Bronchial epithelial cell (primary cell): ENCODE results near the gene DMD. TPM values are rescaled to one million over a fixed set of nuclear protein-coding genes. Genes with fewer than 3 reads are reported as not detected.

Source experiments
- DNase-seq: peaks from one replicate; pipeline ENCODE4 v3.0.0-alpha.2; 2010; ENCODE audit warnings: low read depth
- FAIRE-seq: peaks from 2 replicates; lab custom pipeline; 2011; peaks lifted over from hg19 to GRCh38; lab: Jason Lieb, UNC
- H3K27me3 ChIP-seq: 2 replicates; pipeline ENCODE4 v1.5.1; 2011; ENCODE audit warnings: low read length; ENCODE audit not compliant: control insufficient read depth, insufficient read depth
- H3K36me3 ChIP-seq: 2 replicates; pipeline ENCODE4 v1.5.1; 2011; ENCODE audit warnings: low read length; ENCODE audit not compliant: control insufficient read depth, insufficient read depth
- H3K4me3 ChIP-seq: 2 replicates; pipeline ENCODE4 v1.5.1; 2011; ENCODE audit warnings: mild to moderate bottlenecking, low read depth, low read length, control low read depth
- total RNA-seq: library from RNA; depleted of rRNA; stranded (reverse); fragments of >200 nt; gene quantifications from 2 replicates; pipeline ENCODE4 v1.2.1, GENCODE V29; 2014
- TF ChIP-seq, protein P1 (sequence below): IDR thresholded peaks from 2 replicates; pipeline ENCODE4 v1.5.1; 2011; ENCODE audit warnings: mild to moderate bottlenecking, moderate library complexity, low read length, control low read depth, inconsistent platforms; ENCODE audit not compliant: insufficient read depth, severe bottlenecking

The DMD gene
- total RNA-seq, 1 donor from 2014 or later, result 4.5 TPM

DNA sequence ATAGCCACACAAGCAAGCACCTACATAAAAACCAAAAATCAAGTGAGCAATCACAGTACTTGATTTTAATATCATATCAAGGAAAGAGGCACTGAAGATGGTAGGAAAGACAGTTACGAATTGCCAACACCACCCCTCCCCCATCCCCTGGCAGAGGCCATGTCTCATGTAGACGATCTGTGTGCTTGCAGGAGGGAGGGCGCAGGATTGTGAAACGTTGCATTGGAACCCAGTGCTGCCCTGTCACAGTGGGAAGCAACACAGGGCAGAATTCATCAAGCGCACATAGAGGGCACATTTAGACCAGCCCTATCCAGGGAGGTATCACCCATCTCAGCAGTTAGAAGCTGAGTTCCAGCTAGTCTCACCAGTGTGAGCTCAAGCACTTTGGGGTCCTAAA, 359.8 kb downstream of the DMD start:
- Histone ChIP-seq H3K27me3 (no peaks in the 10 kb centered on the region), H3K36me3 (no peaks in the 10 kb centered on the region), H3K4me3 (no peak overlapping the region)
- TF ChIP-seq, protein P1, sequence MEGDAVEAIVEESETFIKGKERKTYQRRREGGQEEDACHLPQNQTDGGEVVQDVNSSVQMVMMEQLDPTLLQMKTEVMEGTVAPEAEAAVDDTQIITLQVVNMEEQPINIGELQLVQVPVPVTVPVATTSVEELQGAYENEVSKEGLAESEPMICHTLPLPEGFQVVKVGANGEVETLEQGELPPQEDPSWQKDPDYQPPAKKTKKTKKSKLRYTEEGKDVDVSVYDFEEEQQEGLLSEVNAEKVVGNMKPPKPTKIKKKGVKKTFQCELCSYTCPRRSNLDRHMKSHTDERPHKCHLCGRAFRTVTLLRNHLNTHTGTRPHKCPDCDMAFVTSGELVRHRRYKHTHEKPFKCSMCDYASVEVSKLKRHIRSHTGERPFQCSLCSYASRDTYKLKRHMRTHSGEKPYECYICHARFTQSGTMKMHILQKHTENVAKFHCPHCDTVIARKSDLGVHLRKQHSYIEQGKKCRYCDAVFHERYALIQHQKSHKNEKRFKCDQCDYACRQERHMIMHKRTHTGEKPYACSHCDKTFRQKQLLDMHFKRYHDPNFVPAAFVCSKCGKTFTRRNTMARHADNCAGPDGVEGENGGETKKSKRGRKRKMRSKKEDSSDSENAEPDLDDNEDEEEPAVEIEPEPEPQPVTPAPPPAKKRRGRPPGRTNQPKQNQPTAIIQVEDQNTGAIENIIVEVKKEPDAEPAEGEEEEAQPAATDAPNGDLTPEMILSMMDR, result no peak
- no peak for DNase-seq
- no peak for FAIRE-seq

DNA sequence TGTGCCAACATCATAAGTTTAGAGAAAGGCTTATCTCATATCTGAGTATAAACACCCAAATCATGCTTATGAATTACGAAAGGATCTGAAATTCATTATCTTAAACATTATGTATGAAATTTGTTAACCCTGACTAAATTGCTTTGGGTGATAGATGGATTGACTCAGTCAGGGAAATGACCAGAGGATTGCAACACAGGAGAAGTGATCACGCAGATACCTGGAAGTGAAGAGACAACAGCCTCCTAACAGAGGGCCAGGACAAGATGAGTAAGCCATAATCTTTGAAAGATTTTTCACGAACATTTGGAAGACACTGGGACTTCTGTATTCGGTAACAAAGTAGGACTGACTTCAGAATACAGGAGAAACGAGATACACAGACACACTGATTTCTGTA, 363.4 kb downstream of the DMD start:
- H3K36me3 ChIP-seq, result no peaks in the 10 kb centered on the region
- no peak overlapping the region for H3K4me3 ChIP-seq
- no peak for FAIRE-seq
- no peaks in the 10 kb centered on the region for H3K27me3 ChIP-seq
- peak; percentile 72 for DNase-seq
- TF ChIP-seq, protein P1, result no peak

DNA sequence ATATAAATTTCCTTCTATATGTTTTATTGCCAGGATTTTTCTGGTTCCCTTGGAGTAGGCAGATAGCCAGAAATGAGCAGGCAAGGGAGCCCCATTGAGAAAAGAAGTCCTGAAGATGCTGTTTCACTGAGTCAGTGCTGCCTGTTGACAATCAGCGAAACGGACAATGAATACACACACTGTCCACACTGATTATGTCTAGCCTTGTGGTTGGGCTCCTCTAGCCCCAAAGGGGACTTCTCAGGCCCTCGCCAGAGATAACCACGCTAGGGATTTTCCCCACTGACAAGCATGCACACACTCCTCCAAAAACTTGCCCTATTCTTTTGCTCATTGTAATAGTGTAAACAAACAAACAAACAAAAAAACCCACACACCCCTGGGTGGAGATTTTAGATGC, 369.3 kb downstream of the DMD start:
- DNase-seq (no peak), FAIRE-seq (no peak)
- TF ChIP-seq, protein P1, result no peak
- no peak overlapping the region for H3K4me3 ChIP-seq
- no peaks in the 10 kb centered on the region for H3K36me3 ChIP-seq
- H3K27me3 ChIP-seq, result no peaks in the 10 kb centered on the region

DNA sequence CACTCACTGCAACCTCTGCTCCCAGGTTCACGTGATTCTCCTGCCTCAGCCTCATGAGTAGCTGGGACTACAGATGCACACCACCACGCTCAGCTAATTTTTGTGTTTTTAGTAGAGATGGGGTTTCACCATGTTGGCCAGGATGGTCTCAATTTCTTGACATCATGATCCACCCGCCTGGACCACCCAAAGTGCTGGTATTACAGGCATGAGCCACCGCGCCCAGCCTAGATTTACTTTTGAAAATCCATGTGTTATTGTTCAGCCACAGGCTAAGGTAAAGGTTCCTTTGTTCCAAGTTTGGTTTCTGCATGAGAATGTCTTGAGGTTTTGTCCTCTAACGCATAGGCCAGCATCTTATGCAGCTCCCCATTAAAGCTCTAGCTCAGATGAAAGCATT, 371.6 kb downstream of the DMD start:
- TF ChIP-seq, protein P1, result no peak
- FAIRE-seq, result no peak

DNA sequence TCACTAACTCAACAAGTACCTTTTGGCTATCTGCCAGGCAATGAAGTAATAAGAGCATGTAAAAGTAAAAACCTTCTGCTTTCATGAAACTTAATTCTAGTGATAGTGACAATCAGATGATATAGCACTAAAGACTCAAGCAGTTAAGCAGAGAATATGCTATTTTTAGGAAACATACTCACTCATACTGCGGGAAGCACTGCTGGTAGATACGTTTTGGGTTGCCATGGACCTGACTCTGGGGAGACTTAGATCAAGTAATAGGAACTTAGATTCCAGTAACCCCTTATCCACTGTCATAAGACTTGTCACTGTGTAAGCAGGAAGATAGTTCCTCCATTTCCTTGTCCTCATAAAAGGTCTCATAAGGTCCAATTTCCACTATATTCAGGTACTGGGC, 386.3 kb downstream of the DMD start:
- FAIRE-seq (no peak), DNase-seq (no peak)
- no peaks in the 10 kb centered on the region for H3K36me3 ChIP-seq
- H3K4me3 ChIP-seq, result no peak overlapping the region
- H3K27me3 ChIP-seq, result no peaks in the 10 kb centered on the region
- TF ChIP-seq, protein P1, result no peak

More for the DNA sequence above, 371.6 kb downstream of the DMD start:
- H3K36me3 ChIP-seq, result no peaks in the 10 kb centered on the region
- H3K4me3 ChIP-seq, result no peak overlapping the region
- no peaks in the 10 kb centered on the region for H3K27me3 ChIP-seq
- no peak for DNase-seq

DNA sequence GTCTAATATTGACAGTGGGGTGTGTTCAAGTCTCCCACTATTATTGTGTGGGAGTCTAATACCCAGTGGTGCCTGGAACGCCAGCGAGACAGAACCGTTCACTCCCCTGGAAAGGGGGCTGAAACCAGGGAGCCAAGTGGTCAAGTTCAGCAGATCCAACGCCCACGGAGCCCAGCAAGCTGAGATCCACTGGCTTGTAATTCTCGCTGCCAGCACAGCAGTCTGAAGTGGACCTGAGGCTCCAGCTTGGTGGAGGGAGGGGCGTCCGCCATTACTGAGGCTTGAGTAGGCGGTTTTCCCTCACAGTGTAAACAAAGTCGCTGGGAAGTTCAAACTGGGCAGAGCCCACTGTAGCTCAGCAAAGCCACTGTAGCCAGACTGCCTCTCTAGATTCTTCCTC, 407.3 kb downstream of the DMD start:
- TF ChIP-seq, protein P1, result no peak
- H3K27me3 ChIP-seq, result no peaks in the 10 kb centered on the region
- no peaks in the 10 kb centered on the region for H3K36me3 ChIP-seq
- no peak for FAIRE-seq
- no peak for DNase-seq
- H3K4me3 ChIP-seq, result no peak overlapping the region
